ENCODE results near the gene CLMP. TPM values are rescaled to one million over a fixed set of nuclear protein-coding genes. Genes with fewer than 3 reads are reported as not detected.

Gene CLMP
- polyA plus RNA-seq, 1 donor (not counting 4 experiments of a cell fraction or from before 2014, with no cell fraction given) = 2.7 TPM

- H3K27ac ChIP-seq (ENCODE audit: control insufficient read depth, insufficient read depth, low read length) = peak overlapping the region; percentile 33
- H3K9ac ChIP-seq (ENCODE audit: control insufficient read depth, extremely low read depth, insufficient read depth, low read length) = no peak overlapping the region
- no peak overlapping the region for H3K4me3 ChIP-seq (ENCODE audit: control insufficient read depth in 2 of 3, extremely low read depth in 1 of 3, insufficient read depth in 2 of 3, low read depth in 1 of 3, low read length in 3 of 3)
- no peak for FAIRE-seq
- no peaks in the 10 kb centered on the region for H3K9me1 ChIP-seq (ENCODE audit: control insufficient read depth, extremely low read depth, insufficient read depth, low read length)
- no peaks in the 10 kb centered on the region for H3K27me3 ChIP-seq (ENCODE audit: control insufficient read depth, extremely low read depth, insufficient read depth, low read length)
- peak overlapping the region; percentile 32 for H3K4me2 ChIP-seq (ENCODE audit: control insufficient read depth, extremely low read depth, insufficient read depth, low read depth, low read length)
- peak overlapping the region; percentile 26 for H2AFZ ChIP-seq (ENCODE audit: control insufficient read depth, low read length)
- DNase-seq (ENCODE audit: low read depth, low spot score) = no peak
- no peaks in the 10 kb centered on the region for H4K20me1 ChIP-seq (ENCODE audit: control insufficient read depth, extremely low read depth, insufficient read depth, low read length)
- H3K79me2 ChIP-seq (ENCODE audit: control insufficient read depth, insufficient read depth, low read length) = no peaks in the 10 kb centered on the region
- dilution Hi-C loops (cut with MboI; ENCODE audit: extremely low pct_ligation_motif_present, low sequenced_read_pairs) = no loop called here
- peaks cover 23% of the 10 kb centered on the region for H3K4me1 ChIP-seq (ENCODE audit: control insufficient read depth, extremely low read depth, insufficient read depth, low read length)
- no peaks in the 10 kb centered on the region for H3K36me3 ChIP-seq (ENCODE audit: control insufficient read depth in 2 of 2, extremely low read depth in 1 of 2, insufficient read depth in 2 of 2, low read length in 2 of 2)
- H3K9me3 ChIP-seq (ENCODE audit: control insufficient read depth, low read depth, low read length) = no peaks in the 10 kb centered on the region
- TF ChIP-seq EZH2 (IDR thresholded peaks at IDR 0.05; ENCODE audit: low read length) (no peak), CTCF (optimal IDR thresholded peaks at IDR 0.05 in 1 of 3, IDR thresholded peaks at IDR 0.05 in 1 of 3, conservative IDR thresholded peaks at IDR 0.05 in 1 of 3; ENCODE audit: extremely low read depth in 1 of 3, insufficient read depth in 2 of 3, low read length in 3 of 3) (no peak)
Measured at GRCh38 chr11:123159183-123159857, 35.7 kb downstream of the CLMP start.

GRCh38 chr11:123158033-123159003 lies 36.7 kb downstream of the CLMP start:
- no peak overlapping the region for H3K4me3 ChIP-seq (ENCODE audit: control insufficient read depth in 2 of 3, extremely low read depth in 1 of 3, insufficient read depth in 2 of 3, low read depth in 1 of 3, low read length in 3 of 3)
- no peaks in the 10 kb centered on the region for H3K9me3 ChIP-seq (ENCODE audit: control insufficient read depth, low read depth, low read length)
- TF ChIP-seq EZH2 (IDR thresholded peaks at IDR 0.05; ENCODE audit: low read length) = no peak
- no peak for TF ChIP-seq CTCF (optimal IDR thresholded peaks at IDR 0.05 in 1 of 3, IDR thresholded peaks at IDR 0.05 in 1 of 3, conservative IDR thresholded peaks at IDR 0.05 in 1 of 3; ENCODE audit: extremely low read depth in 1 of 3, insufficient read depth in 2 of 3, low read length in 3 of 3)
- no peaks in the 10 kb centered on the region for H3K79me2 ChIP-seq (ENCODE audit: control insufficient read depth, insufficient read depth, low read length)
- DNase-seq (ENCODE audit: low read depth, low spot score) (no peak), FAIRE-seq (no peak)
- no peaks in the 10 kb centered on the region for H3K27me3 ChIP-seq (ENCODE audit: control insufficient read depth, extremely low read depth, insufficient read depth, low read length)
- no peaks in the 10 kb centered on the region for H3K36me3 ChIP-seq (ENCODE audit: control insufficient read depth in 2 of 2, extremely low read depth in 1 of 2, insufficient read depth in 2 of 2, low read length in 2 of 2)
- H3K4me1 ChIP-seq (ENCODE audit: control insufficient read depth, extremely low read depth, insufficient read depth, low read length) = peaks cover 23% of the 10 kb centered on the region
- dilution Hi-C loops (cut with MboI; ENCODE audit: extremely low pct_ligation_motif_present, low sequenced_read_pairs) = no loop called here
- H3K9me1 ChIP-seq (ENCODE audit: control insufficient read depth, extremely low read depth, insufficient read depth, low read length) = no peaks in the 10 kb centered on the region
- no peaks in the 10 kb centered on the region for H4K20me1 ChIP-seq (ENCODE audit: control insufficient read depth, extremely low read depth, insufficient read depth, low read length)
- no peak overlapping the region for H3K9ac ChIP-seq (ENCODE audit: control insufficient read depth, extremely low read depth, insufficient read depth, low read length)
- peak overlapping the region; percentile 29 for H3K4me2 ChIP-seq (ENCODE audit: control insufficient read depth, extremely low read depth, insufficient read depth, low read depth, low read length)
- peak overlapping the region; percentile 33 for H3K27ac ChIP-seq (ENCODE audit: control insufficient read depth, insufficient read depth, low read length)
- no peak overlapping the region for H2AFZ ChIP-seq (ENCODE audit: control insufficient read depth, low read length)

All from keratinocyte (primary cell).